ENCODE results near the gene HTRA3. TPM values are rescaled to one million over a fixed set of nuclear protein-coding genes. Genes with fewer than 3 reads are reported as not detected.

Gene HTRA3
- total RNA-seq, 4 donors from 2014 or later, result 1.8 to 13.0 (median 6.6) TPM

DNA sequence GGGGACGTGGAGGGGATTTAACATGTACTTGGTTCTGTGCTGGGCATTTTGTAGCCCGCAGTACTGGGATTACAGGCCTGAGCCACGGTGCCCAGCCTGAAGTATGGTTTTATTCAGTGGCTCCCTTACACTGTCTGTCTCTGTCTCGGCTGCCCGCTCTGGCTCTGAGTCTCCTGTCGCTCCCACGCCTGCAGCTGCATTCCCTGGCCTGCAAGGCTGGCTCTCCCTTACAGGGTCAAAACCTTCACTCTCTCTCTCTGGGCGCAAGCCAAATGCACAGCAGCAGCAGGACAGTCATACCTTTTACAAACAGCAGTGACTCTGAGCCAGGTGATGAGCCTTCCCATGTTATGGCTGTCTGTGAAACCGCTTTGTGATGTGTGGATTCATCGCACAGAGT is 72.1 kb downstream of the HTRA3 start:
- no peak for TF ChIP-seq POLR2A (IDR thresholded peaks at IDR 0.05)
- TF ChIP-seq, protein P1, sequence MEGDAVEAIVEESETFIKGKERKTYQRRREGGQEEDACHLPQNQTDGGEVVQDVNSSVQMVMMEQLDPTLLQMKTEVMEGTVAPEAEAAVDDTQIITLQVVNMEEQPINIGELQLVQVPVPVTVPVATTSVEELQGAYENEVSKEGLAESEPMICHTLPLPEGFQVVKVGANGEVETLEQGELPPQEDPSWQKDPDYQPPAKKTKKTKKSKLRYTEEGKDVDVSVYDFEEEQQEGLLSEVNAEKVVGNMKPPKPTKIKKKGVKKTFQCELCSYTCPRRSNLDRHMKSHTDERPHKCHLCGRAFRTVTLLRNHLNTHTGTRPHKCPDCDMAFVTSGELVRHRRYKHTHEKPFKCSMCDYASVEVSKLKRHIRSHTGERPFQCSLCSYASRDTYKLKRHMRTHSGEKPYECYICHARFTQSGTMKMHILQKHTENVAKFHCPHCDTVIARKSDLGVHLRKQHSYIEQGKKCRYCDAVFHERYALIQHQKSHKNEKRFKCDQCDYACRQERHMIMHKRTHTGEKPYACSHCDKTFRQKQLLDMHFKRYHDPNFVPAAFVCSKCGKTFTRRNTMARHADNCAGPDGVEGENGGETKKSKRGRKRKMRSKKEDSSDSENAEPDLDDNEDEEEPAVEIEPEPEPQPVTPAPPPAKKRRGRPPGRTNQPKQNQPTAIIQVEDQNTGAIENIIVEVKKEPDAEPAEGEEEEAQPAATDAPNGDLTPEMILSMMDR (IDR thresholded peaks at IDR 0.05), result no peak
- H3K27me3 ChIP-seq, result no peaks in the 10 kb centered on the region
- H3K4me1 ChIP-seq, result peaks cover 4 to 27% (median 6%) of the 10 kb centered on the region in 3 donors
- no peaks in the 10 kb centered on the region for H3K36me3 ChIP-seq
- intact Hi-C loops (cut with DNase I), result no loop called here
- no peaks in the 10 kb centered on the region for H3K9me3 ChIP-seq
- peak overlapping the region in 3 of 4 donors; percentile 50 to 67 (median 64) for H3K27ac ChIP-seq
- no peak overlapping the region for H3K4me3 ChIP-seq
- DNase-seq, result no peak
- 77 to 88% methylated on average over 8 to 10 of the region's 10 CpGs for WGBS, 2 donors

- WGBS, 2 donors, result 78 to 82% methylated on average over 9 to 11 of the region's 16 CpGs
- H3K4me1 ChIP-seq, result peaks cover 4 to 27% (median 6%) of the 10 kb centered on the region in 3 donors
- H3K4me3 ChIP-seq, result no peak overlapping the region
- no peaks in the 10 kb centered on the region for H3K9me3 ChIP-seq
- peak overlapping the region; percentile 6 to 73 (median 40) for H3K27ac ChIP-seq
- H3K36me3 ChIP-seq, result no peaks in the 10 kb centered on the region
- TF ChIP-seq POLR2A (IDR thresholded peaks at IDR 0.05), result no peak
- TF ChIP-seq, protein P1 (IDR thresholded peaks at IDR 0.05), result no peak
- intact Hi-C loops (cut with DNase I), result no loop called here
- no peak for DNase-seq
- peaks cover 0 to 4% (median 0%) of the 10 kb centered on the region in 4 donors for H3K27me3 ChIP-seq
Observed at GRCh38 chr4:8342651-8343261, 73.2 kb downstream of the HTRA3 start.

DNA sequence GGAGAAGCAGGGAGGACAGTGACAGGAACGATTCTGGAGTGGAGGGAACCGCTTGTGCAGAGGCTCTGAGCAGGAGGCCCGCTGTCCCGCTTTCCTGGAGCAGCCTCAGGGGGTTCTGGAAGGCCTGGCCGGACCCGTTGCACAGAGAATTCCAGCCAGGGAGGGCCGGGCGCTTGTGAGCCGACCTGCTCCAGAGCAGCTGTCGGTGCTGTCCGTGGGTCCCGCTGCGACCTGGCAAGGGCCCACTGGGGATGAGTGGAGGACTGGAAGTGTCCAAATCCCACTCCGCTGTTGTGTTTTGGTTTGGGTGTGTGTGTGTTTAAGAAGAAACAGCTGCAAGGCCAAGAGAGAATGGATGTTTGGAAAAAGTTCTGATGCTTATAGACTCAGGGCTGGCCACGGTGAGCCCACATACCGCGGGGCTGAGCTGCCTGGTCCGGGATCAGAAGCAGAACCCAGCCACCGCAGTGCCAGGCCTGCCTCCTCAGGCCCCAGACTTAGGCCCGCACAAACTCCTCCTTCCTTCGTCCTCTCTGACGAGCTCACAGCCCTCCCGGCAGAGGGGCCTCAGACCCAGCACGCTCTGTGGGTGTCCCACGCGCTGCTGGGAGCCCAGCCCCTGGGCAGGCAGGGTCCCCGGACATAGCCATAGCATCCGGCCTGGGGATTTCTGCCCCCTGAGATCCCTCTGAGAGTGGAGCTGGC is 73.9 kb downstream of the HTRA3 start:
- Histone ChIP-seq H3K27me3 (peaks cover 0 to 5% (median 0%) of the 10 kb centered on the region in 4 donors), H3K4me1 (peaks cover 4 to 27% (median 6%) of the 10 kb centered on the region in 3 donors), H3K36me3 (no peaks in the 10 kb centered on the region), H3K4me3 (no peak overlapping the region), H3K9me3 (no peaks in the 10 kb centered on the region), H3K27ac (peak overlapping the region; percentile 6 to 73 (median 40))
- WGBS, 2 donors, result 50 to 87% methylated on average over 8 to 15 of the region's 28 CpGs
- DNase-seq, result no peak
- TF ChIP-seq, protein P1 (IDR thresholded peaks at IDR 0.05), result no peak
- TF ChIP-seq POLR2A (IDR thresholded peaks at IDR 0.05), result no peak
- intact Hi-C loops (cut with DNase I), result no loop called here

- Histone ChIP-seq H3K27me3 (peaks cover 0 to 5% (median 0%) of the 10 kb centered on the region in 4 donors), H3K36me3 (no peaks in the 10 kb centered on the region), H3K27ac (peak overlapping the region; percentile 6 to 73 (median 40)), H3K9me3 (no peaks in the 10 kb centered on the region), H3K4me1 (peaks cover 4 to 27% (median 6%) of the 10 kb centered on the region in 3 donors), H3K4me3 (no peak overlapping the region)
- intact Hi-C loops (cut with DNase I), result no loop called here
- WGBS, 2 donors, result 66 to 87% methylated on average over 4 to 10 of the region's 11 CpGs
- no peak for DNase-seq
- TF ChIP-seq, protein P1 (IDR thresholded peaks at IDR 0.05), result no peak
- TF ChIP-seq POLR2A (IDR thresholded peaks at IDR 0.05), result no peak
Observed at GRCh38 chr4:8343967-8344331, 74.4 kb downstream of the HTRA3 start.

DNA sequence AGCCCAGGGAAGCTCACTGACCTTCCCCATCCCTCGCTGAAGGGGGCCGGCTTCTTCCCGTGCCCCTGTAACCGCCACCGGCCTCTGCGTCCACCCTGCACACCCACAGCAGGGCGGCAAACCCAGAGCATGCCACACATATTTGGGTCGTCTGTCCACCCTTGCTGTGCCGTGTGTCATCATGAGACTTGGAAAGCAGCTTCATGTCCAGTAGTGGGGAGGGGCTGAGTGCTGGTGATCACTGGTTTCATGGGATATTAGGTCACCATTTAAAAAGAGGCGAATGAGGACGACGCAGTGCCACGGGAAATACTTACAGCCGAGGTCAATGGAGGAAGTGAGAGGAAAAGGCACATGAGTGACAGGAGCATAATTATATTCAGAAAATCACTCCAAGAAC is 74.8 kb downstream of the HTRA3 start:
- intact Hi-C loops (cut with DNase I), result no loop called here
- 64 to 89% methylated on average over 9 to 10 of the region's 14 CpGs for WGBS, 2 donors
- H3K27me3 ChIP-seq, result peaks cover 0 to 5% (median 0%) of the 10 kb centered on the region in 4 donors
- DNase-seq, result no peak
- no peaks in the 10 kb centered on the region for H3K9me3 ChIP-seq
- H3K4me3 ChIP-seq, result no peak overlapping the region
- no peak overlapping the region for H3K27ac ChIP-seq
- H3K4me1 ChIP-seq, result peaks cover 4 to 27% (median 6%) of the 10 kb centered on the region in 3 donors
- no peaks in the 10 kb centered on the region for H3K36me3 ChIP-seq
- no peak for TF ChIP-seq POLR2A (IDR thresholded peaks at IDR 0.05)
- TF ChIP-seq, protein P1 (IDR thresholded peaks at IDR 0.05), result no peak

Measured in esophagus squamous epithelium (tissue), 5 donors.